CD4-positive, alpha-beta T cell treated with Interleukin-17A for 4 hours (primary cell): Measurements from ENCODE around the gene SALL3.
"Not testable (repeated sequence)": the region's sequence is repeated elsewhere in the genome, so short reads cannot be mapped to it uniquely, and the experiment has no call there.

Experiments used
- DNase-seq: peaks from one replicate; pipeline ENCODE4 v3.0.0-alpha.2; 2020; ENCODE audit warnings: mixed read lengths

SALL3 gene

GRCh38 chr18:78979730-78980278, at the start of gene SALL3:
TSS of gene SALL3 (plus strand) at chr18:78979818. CDS start at chr18:78980275, 457 bp downstream.
- no peak for DNase-seq

- no peak for DNase-seq
These were observed 47.3 kb upstream of the SALL3 start for GRCh38 chr18:78932281-78932680.

GRCh38 chr18:78934003-78934402, 45.6 kb upstream of the SALL3 start:
- DNase-seq = no peak

GRCh38 chr18:78934551-78935225, 44.9 kb upstream of the SALL3 start:
- DNase-seq = no peak

DNA sequence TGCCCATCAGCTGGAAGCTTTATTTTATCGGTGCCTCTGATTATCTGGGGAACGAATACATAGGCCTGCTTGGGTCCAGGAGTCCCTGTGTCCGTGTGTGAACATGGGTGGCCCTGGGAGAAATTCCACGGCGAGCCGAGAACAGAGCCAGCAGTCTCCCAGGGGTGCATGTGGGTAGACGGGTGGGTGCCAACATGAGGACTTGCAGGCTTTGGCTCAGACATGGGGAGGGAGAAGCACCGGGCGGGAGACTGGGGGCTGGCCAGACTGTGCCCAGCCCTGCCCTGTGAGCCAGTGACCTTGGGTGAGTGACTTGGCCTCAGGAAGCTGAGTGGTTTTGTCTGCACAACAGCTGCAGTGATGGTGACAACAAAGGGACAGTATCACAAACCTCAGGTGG, 44.2 kb upstream of the SALL3 start:
- no peak for DNase-seq

DNA sequence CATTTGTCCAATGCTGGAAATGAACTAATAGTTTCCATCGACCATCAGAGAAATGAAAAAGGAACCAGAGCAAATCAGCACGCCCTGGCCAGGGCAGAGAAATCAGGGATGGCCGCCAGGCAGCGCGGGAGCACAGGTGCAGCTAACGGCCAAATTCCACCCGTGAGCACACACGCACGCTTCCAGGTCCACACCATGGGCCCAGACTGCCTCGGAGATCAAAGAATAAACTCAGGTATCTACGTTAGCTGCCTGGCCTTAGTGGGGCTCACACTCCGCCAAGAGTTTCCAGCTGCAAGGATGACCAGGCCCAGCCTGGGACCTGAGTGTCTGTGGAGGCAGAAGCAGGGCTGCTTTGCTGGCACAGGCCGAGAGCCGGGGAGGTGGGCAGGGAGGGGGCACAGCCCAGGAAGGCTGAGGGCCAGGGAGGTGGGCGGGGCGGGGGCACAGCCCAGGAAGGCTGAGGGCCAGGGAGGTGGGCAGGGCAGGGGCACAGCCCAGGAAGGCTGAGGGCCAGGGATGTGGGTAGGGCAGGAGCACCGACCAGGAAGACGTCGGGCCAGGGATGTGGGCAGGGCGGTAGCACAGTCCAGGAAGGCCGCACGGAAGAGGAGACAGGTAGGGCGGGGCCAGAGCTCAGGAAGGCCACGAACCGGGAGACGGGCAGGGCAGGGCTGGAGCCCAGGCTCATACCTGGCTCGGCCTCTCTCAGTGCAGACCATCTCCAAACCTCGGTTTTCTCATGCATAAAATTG, 43.2 kb upstream of the SALL3 start:
- no peak for DNase-seq

DNA sequence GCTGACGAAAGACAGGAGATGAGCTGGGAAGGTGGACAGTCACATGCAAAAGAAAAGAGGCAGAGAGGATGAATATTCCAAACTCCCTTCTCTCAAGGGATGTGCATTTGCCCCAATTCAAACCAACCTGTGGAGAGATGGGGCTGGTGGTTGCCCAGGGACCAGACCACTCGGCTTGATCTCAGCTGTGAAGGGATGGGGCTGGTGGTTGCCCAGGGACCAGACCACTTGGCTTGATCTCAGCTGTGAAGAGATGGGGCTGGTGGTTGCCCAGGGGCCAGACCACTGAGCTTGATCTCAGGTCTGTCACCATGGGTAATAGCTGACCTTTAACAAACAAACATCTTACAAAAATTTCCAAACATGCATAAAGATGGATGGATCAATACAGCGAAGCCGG, 42.5 kb upstream of the SALL3 start:
- no peak for DNase-seq

DNA sequence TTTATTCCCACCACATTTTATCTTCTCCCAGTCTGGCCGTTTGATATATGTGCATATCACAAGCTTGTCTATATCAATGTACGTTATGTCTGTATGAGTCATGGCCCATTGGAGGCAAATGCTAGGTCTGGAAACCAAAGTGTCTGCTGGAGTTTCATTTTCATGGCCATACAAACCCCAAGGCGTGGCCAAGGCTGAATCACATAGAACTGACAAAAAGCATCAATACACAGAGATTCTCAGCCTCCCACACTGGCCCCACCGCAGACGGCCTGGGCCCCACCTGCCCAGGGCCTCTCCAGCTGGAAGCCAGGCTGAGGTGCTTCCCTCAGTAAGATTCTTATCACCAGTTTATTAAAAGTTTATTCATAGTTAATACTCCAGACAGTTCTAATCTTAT, 40.5 kb upstream of the SALL3 start:
- DNase-seq = no peak

DNA sequence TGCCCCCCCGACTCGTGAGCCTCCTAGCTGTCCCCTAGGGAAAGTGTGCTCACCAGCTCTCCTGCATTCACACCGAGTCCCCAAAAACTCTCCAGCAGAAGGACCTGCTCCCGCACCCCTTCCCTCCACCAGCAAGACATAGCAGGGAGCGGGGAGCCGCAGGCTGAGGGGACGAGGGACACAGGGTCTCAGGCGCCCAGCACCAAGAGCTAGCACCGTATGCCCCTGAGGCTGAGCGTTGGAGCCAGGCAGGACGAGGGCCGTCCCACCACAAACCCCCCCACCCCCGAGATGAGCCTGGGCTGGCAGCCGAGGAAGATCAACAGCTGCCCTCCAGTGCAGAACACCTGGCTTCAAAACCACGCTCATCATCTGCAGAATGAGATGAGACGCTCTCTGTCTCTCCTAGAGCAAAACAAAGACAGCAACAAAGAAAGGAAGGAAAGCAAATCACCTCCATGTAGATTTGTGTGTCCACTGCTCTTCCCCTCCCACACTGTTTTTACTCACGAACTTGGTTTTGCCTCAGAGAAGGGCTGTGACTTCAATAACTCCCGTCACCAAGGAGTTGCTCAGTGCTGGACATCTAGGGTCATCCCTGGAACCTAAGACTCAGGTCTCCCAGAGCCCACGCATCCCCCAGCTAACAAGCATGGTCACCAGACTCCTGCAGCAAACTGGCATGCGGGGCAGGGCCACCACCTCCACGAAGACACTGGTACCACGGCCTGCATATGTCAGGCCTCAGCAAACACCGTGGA, 39.7 kb upstream of the SALL3 start:
- DNase-seq = no peak

DNA sequence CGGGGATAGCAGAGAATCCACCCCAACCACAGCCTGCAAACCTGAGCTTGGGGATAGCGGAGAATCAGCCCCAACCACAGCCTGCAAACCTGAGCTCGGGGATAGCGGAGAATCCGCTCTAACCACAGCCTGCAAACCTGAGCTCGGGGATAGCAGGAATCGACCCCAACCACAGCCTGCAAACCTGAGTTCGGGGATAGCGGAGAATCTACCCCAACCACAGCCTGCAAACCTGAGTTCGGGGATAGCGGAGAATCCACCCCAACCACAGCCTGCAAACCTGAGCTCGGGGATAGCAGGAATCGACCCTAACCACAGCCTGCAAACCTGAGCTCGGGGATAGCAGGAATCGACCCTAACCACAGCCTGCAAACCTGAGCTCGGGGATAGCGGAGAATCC, 37.4 kb upstream of the SALL3 start:
- DNase-seq = not testable (repeated sequence)

DNA sequence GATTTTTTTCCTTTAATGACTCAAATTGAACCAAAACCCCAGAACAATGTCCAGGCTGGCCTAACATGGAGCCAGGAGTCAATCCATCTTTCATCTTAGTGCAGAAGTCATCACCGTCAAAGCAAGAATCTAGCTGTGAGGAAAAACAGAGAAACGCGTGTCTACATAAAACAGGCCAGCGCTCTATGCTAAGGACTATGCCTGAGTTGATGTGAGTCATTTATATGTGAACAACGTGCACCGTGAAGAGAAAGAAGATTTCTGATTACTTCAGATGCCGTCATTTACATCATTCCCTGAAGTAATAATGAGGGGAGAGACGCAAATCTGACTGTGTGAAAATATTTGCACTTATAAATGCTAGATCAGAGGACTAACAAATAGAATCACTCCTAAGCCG, 34.0 kb upstream of the SALL3 start:
- no peak for DNase-seq

DNA sequence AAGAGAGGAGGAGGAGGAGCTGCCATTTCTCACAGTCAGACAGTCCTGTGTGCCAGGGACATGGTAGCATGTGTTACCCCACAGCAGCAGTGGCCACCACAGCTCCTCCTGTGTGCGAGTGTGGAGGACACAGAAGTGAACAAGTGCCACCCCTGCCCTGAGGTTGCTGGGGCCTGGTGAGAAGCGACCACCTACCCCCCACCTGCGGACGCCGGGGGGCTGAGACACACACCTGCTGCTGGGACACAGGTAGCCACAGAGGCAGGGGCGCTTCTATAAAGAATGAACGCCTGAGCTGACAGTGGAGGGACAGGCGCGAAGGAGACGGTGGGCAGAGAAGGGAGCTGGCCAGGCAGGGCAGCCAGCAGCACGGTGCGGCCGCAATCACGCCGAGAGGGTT, 32.3 kb upstream of the SALL3 start:
- no peak for DNase-seq

- no peak for DNase-seq
These were observed 31.4 kb upstream of the SALL3 start for GRCh38 chr18:78948221-78948620.

DNA sequence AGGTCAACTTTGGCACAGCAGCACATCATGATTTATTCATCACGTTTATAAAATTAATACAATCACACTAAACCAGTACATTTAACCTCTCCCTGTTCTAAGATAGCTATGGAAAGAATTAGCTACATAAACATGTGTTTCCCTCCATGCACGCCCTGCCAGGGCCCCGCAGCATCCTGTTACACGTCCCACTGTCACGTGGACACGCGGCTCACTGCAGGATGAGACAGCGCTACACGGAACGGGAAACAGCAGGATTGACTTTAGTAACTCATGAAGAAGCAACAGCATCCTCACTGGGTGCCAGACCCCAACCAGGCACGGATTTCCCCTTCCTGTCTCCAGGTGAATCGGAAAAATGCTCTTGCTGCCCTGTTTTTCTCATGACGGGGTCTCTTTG, 30.9 kb upstream of the SALL3 start:
- no peak for DNase-seq

GRCh38 chr18:78949216-78949615, 30.4 kb upstream of the SALL3 start:
- no peak for DNase-seq

DNA sequence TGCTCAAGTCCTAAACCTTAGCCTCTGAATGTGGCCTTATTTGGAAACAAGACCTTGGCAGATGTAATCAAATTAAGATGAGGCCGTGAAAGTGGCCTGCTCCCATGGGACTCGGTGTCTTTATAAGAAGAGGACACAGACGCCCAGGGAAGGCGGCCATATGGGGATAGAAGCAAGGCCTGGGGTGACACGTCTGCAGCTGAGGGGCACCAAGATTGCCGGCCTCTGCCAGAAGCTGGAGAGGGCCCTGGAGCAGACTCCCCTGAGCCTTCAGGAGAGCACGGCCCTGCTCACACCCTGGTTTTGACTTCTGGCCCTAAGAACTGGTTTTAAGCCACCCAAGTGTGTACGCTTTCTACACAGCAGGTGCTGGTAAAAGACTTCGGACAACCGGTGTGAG, 29.2 kb upstream of the SALL3 start:
- no peak for DNase-seq

- no peak for DNase-seq
These were observed 26.1 kb upstream of the SALL3 start for GRCh38 chr18:78953566-78953965.

DNA sequence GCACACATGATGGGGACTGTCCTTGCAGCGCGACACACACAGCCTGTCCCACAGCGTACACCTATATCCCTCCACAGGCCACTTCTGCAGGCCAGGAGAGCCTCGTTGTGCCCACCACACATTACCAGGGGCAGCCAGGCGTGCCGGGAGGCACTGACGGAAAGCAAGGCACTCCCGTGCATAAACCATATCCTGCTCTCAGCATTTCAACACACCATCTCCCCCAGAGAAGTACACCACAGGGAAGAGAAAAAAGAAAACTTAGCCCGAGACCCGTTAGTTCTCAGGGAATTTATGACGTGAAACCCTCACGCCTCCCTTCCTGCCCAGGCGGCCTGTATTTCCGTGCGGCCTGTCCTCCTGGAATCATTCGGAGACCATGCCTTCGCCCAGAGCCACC, 24.6 kb upstream of the SALL3 start:
- DNase-seq = no peak

DNA sequence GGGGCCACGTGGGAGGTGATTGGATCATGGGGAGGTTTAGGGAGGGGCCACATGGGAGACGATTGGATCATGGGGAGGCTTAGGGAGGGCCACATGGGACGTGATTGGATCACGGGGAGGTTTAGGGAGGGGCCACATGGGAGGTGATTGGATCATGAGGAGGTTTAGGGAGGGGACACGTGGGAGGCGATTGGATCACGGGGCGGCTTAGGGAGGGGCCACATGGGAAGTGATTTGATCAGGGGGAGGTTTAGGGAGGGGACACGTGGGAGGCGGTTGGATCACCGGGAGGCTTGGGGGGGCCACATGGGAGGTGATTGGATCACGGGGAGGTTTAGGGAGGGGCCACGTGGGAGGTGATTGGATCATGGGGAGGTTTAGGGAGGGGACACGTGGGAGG, 22.5 kb upstream of the SALL3 start:
- DNase-seq = no peak

- no peak for DNase-seq
These were observed 18.9 kb upstream of the SALL3 start for GRCh38 chr18:78960709-78961108.

DNA sequence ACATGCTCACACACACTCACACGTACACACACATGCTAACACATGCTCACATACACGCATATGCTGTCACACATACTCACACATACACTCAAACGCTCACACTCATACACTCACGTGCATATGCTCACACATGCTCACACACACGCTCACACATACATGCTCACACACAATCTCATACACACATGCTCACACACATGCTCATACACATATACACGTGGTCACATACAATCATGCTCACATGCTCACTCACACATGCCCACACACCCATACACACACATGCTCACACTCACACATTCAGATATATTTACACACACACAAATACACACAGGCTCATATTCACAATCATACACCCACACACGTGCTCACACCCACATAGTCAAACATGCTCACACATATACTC, 17.5 kb upstream of the SALL3 start:
- no peak for DNase-seq

DNA sequence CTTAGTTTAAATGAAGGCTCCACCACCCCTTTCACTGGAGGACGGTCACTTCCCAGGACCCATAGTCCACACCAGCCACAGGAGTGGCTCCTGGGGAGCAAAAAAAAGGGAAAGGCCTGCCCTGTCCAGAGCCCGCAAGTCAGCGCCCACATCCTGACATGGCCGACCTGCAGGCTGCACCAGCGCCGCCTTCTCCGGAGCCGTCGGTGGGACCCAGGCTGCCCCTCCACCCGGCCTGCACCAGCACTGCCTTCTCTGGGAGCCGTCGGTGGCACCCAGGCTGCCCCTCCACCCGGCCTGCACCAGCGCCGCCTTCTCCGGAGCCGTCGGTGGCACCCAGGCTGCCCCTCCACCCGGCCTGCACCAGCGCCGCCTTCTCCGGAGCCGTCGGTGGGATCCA, 14.9 kb upstream of the SALL3 start:
- not testable (repeated sequence) for DNase-seq

DNA sequence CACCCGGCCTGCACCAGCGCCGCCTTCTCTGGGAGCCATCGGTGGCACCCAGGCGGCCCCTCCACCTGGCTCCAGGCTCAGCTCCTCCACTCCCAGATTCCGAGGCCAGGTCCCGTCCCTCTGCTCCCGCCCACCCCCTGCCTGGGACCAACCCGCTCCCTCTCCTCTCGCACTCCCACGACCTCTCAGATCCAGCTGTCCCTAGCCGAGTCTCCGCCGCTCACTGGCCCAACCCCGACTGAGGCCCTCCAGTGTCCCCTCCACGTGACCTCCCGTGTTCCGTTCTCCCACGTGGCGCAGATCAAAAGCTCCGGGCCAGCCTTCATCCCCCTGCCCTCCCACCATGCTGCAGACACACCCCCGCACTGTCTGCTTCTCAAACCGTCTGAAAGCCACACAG, 14.4 kb upstream of the SALL3 start:
- DNase-seq = no peak
